ENCODE results near the gene PRKAG2.

Gene PRKAG2

DNA sequence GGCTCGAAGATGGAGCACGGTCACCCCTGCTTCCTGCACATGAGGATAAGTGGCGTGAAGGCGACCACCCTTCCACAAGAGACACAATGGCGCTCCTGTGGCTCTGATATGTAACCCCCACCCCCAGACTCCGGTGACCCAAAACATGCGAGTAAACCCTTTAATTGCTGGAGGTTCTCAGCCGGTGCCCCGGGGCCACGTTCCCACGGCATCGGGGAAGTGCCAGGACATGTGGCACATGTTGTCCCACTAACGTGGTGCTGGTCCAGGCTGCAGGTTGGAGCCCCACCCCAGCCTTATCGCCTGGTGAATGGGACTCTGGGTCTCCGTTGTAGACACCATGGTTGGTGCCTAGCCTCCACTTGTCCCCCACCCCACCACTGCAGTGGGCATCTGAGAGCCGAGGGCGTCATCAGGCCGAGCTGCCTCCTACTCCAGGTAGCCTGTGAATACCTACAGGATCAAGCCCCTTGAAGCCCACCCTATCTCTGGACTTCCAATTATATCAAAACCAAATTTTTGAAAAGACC, 132.8 kb downstream of the PRKAG2 start:
- TF ChIP-seq, protein P1, sequence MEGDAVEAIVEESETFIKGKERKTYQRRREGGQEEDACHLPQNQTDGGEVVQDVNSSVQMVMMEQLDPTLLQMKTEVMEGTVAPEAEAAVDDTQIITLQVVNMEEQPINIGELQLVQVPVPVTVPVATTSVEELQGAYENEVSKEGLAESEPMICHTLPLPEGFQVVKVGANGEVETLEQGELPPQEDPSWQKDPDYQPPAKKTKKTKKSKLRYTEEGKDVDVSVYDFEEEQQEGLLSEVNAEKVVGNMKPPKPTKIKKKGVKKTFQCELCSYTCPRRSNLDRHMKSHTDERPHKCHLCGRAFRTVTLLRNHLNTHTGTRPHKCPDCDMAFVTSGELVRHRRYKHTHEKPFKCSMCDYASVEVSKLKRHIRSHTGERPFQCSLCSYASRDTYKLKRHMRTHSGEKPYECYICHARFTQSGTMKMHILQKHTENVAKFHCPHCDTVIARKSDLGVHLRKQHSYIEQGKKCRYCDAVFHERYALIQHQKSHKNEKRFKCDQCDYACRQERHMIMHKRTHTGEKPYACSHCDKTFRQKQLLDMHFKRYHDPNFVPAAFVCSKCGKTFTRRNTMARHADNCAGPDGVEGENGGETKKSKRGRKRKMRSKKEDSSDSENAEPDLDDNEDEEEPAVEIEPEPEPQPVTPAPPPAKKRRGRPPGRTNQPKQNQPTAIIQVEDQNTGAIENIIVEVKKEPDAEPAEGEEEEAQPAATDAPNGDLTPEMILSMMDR (IDR thresholded peaks at IDR 0.05; ENCODE audit: low read depth, low read length): no peak
- H3K4me3 ChIP-seq (ENCODE audit: low read depth, low read length): no peak overlapping the region

DNA sequence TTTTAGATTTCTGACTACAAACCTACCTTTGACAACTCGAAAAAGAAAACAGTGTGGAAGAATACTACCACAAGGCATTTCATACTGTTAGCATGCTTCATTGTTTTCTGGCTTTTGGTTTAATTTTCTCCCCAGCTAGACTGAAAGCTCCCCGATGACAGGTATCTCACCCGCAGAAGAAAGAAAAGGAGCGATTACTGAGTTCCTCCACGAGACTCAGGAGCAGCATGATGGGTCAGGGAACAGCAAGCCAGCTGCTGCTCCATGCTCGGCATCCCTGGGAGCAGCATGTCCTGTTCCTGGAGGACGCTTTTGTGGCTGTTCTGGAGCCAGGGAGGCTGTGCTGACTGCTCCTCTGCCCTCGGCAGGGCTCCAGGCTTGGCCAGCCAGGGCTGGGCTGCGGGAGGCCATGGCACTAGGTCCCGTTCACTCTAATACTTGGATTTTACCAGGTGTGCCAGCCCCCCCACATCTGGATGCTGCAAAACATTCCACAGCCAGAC, 133.4 kb downstream of the PRKAG2 start:
- TF ChIP-seq, protein P1 (IDR thresholded peaks at IDR 0.05; ENCODE audit: low read depth, low read length): no peak
- no peak overlapping the region for H3K4me3 ChIP-seq (ENCODE audit: low read depth, low read length)

DNA sequence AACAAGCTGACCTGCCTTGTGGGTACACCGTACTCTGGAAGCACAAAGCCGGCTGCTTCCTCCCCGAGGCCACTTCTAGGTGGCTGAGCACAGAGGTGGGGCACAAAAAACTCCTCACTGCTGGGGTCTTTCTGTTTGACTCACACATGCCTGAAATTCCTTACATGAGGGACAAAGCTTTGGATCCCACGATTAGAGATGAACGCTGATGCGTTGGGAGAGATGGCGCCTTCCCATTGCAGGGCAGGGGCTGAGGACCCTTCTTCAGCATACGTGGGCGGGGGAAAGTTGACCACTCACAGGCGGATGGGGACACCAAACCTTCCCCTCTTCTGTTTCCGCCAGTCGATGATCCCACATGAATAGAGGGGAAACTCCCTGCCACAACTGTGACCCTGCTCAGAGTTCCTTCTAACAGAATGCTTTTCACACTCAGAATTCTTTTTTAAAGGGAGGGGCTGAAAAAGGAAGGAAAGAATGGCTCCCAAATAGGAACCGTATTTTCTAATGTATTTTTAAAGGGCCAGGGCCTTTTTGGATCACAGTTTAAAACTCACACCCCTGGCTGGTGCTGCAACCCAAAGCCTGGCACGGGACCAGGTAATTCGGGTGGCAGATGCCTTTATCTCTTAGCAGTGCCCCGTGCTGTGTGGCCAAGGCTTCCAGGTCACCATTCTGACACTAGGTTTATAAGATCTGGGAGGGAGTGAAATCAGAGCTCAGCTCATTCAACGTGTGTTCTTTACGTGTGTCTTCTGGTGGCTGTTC, 134.0 kb downstream of the PRKAG2 start:
- no peak overlapping the region for H3K4me3 ChIP-seq (ENCODE audit: low read depth, low read length)
- TF ChIP-seq, protein P1 (IDR thresholded peaks at IDR 0.05; ENCODE audit: low read depth, low read length): no peak

DNA sequence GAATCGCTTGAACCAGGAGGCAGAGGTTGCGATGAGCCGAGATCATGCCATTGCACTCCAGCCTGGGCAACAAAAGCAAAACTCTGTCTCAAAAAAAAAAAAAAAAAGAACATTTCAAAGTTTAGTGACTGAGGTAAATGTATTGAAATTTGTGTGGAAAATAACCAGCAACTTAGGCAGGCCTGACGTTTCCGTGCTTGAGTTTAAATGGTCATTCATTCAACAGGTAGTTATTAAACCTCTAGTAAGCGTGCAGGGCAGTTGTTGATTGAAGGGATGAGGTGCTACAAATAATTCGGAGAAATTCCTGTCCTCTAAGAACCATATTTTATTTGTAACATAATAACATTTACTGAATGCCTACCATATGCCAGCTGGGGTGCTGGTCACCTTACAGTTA, 135.3 kb downstream of the PRKAG2 start:
- H3K4me3 ChIP-seq (ENCODE audit: low read depth, low read length): no peak overlapping the region
- TF ChIP-seq, protein P1 (IDR thresholded peaks at IDR 0.05; ENCODE audit: low read depth, low read length): no peak

DNA sequence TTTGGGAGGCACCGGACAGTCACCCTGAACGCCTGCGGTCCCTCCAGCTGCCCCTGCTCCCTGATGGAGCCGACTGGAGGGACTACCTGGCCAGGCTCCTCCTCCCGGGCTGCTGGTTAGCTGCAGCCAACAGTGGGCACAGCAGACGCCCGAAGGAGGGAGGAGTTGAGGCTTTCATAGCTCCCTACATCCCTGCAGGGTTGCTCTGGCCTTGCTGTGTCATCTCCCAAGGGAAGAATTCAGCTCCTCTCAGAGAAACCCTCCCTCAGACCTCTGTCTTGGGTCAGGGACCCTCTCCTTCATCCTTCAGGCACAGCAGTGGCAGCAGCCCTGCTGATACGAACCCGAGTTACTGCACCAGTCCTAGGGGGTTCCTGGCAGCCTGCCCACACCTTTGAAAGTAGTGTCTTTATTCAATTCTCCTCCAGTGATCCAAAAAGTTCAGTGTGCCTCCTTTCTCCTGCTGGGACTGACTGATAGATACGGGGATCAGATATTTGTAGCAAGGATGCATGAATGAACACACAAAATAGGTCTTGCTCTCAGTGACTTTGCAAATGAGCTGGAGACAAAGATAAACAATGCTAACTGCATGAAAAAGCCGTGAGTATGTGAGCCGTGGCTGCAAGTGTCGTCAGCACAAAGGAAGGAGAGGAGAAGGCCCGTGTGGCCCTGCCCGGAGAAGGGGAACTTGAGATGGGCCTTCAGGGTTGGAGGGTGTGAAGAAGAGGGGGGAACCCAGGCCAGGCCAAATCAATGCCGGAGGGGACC, 136.6 kb downstream of the PRKAG2 start:
- H3K4me3 ChIP-seq (ENCODE audit: low read depth, low read length): no peak overlapping the region
- TF ChIP-seq, protein P1 (IDR thresholded peaks at IDR 0.05; ENCODE audit: low read depth, low read length): no peak

DNA sequence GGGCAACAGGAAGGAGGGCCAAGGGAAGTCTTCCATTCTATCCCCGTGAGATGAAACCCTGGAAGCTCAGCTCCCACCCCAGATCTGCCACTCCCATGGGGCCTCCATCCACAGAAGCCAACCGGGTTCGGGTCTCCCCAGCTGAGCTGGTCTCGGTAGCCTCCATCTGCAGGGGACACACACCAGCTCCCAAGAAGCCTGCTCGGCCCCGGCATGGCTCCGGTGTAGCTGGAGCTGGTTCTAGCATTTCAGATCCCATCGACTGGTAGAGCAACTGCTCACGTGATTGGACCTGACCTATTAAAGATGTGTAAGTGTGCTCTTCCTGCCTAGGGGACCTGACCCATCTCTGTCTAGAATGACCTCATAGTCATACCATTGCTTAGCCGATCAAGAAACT, 138.0 kb downstream of the PRKAG2 start:
- TF ChIP-seq, protein P1 (IDR thresholded peaks at IDR 0.05; ENCODE audit: low read depth, low read length): no peak

More for the DNA sequence above, 138.0 kb downstream of the PRKAG2 start:
- no peak overlapping the region for H3K4me3 ChIP-seq (ENCODE audit: low read depth, low read length)

Measured in WI38 (cell line).